ENCODE results near the gene GFRA1.

Gene GFRA1

GRCh38 chr10:116292493-116292892, 19.5 kb upstream of the GFRA1 start:
- Histone ChIP-seq H3K27me3 (ENCODE audit: low read depth, low read length) (no peaks in the 10 kb centered on the region), H3K27ac (ENCODE audit: low read length) (no peak overlapping the region), H3K4me1 (ENCODE audit: control insufficient read depth in 1 of 2, insufficient read depth in 2 of 2, low read length in 2 of 2) (no peaks in the 10 kb centered on the region), H3K36me3 (ENCODE audit: control insufficient read depth in 1 of 2, insufficient read depth in 2 of 2, low read length in 2 of 2) (no peaks in the 10 kb centered on the region), H3K9me3 (ENCODE audit: control insufficient read depth in 1 of 2, low read length in 2 of 2) (no peaks in the 10 kb centered on the region), H3K4me3 (ENCODE audit: low read depth in 1 of 2, low read length in 2 of 2) (no peak overlapping the region)

- Histone ChIP-seq H3K9me3 (ENCODE audit: control insufficient read depth in 1 of 2, low read length in 2 of 2) (no peaks in the 10 kb centered on the region), H3K27ac (ENCODE audit: low read length) (no peak overlapping the region), H3K27me3 (ENCODE audit: low read depth, low read length) (no peaks in the 10 kb centered on the region), H3K36me3 (ENCODE audit: control insufficient read depth in 1 of 2, insufficient read depth in 2 of 2, low read length in 2 of 2) (no peaks in the 10 kb centered on the region), H3K4me1 (ENCODE audit: control insufficient read depth in 1 of 2, insufficient read depth in 2 of 2, low read length in 2 of 2) (no peaks in the 10 kb centered on the region), H3K4me3 (ENCODE audit: low read depth in 1 of 2, low read length in 2 of 2) (no peak overlapping the region)
Measured at GRCh38 chr10:116289652-116290051, 16.6 kb upstream of the GFRA1 start.

GRCh38 chr10:116287906-116288501, 15.0 kb upstream of the GFRA1 start:
- Histone ChIP-seq H3K27me3 (ENCODE audit: low read depth, low read length) (no peaks in the 10 kb centered on the region), H3K36me3 (ENCODE audit: control insufficient read depth in 1 of 2, insufficient read depth in 2 of 2, low read length in 2 of 2) (no peaks in the 10 kb centered on the region), H3K27ac (ENCODE audit: low read length) (no peak overlapping the region), H3K4me1 (ENCODE audit: control insufficient read depth in 1 of 2, insufficient read depth in 2 of 2, low read length in 2 of 2) (no peaks in the 10 kb centered on the region), H3K4me3 (ENCODE audit: low read depth in 1 of 2, low read length in 2 of 2) (no peak overlapping the region), H3K9me3 (ENCODE audit: control insufficient read depth in 1 of 2, low read length in 2 of 2) (no peaks in the 10 kb centered on the region)

- Histone ChIP-seq H3K36me3 (ENCODE audit: control insufficient read depth in 1 of 2, insufficient read depth in 2 of 2, low read length in 2 of 2) (no peaks in the 10 kb centered on the region), H3K4me1 (ENCODE audit: control insufficient read depth in 1 of 2, insufficient read depth in 2 of 2, low read length in 2 of 2) (no peaks in the 10 kb centered on the region), H3K27ac (ENCODE audit: low read length) (no peak overlapping the region), H3K27me3 (ENCODE audit: low read depth, low read length) (no peaks in the 10 kb centered on the region), H3K4me3 (ENCODE audit: low read depth in 1 of 2, low read length in 2 of 2) (no peak overlapping the region), H3K9me3 (ENCODE audit: control insufficient read depth in 1 of 2, low read length in 2 of 2) (no peaks in the 10 kb centered on the region)
Measured at GRCh38 chr10:116286626-116287200, 13.7 kb upstream of the GFRA1 start.

- no peaks in the 10 kb centered on the region for H3K27me3 ChIP-seq (ENCODE audit: low read depth, low read length)
- H3K9me3 ChIP-seq (ENCODE audit: control insufficient read depth in 1 of 2, low read length in 2 of 2), result no peaks in the 10 kb centered on the region
- no peak overlapping the region for H3K27ac ChIP-seq (ENCODE audit: low read length)
- no peaks in the 10 kb centered on the region for H3K36me3 ChIP-seq (ENCODE audit: control insufficient read depth in 1 of 2, insufficient read depth in 2 of 2, low read length in 2 of 2)
- H3K4me3 ChIP-seq (ENCODE audit: low read depth in 1 of 2, low read length in 2 of 2), result no peak overlapping the region
- peaks cover 0 to 3% of the 10 kb centered on the region in 2 donors for H3K4me1 ChIP-seq (ENCODE audit: control insufficient read depth in 1 of 2, insufficient read depth in 2 of 2, low read length in 2 of 2)
Measured at GRCh38 chr10:116281775-116282174, 8.8 kb upstream of the GFRA1 start.

GRCh38 chr10:116278846-116279245, 5.8 kb upstream of the GFRA1 start:
- H3K9me3 ChIP-seq (ENCODE audit: control insufficient read depth in 1 of 2, low read length in 2 of 2), result no peaks in the 10 kb centered on the region
- no peaks in the 10 kb centered on the region for H3K27me3 ChIP-seq (ENCODE audit: low read depth, low read length)

GRCh38 chr10:116276981-116277380, 4.0 kb upstream of the GFRA1 start:
- H3K9me3 ChIP-seq (ENCODE audit: control insufficient read depth in 1 of 2, low read length in 2 of 2), result no peaks in the 10 kb centered on the region
- peaks cover 0 to 13% of the 10 kb centered on the region in 2 donors for H3K4me1 ChIP-seq (ENCODE audit: control insufficient read depth in 1 of 2, insufficient read depth in 2 of 2, low read length in 2 of 2)
- H3K36me3 ChIP-seq (ENCODE audit: control insufficient read depth in 1 of 2, insufficient read depth in 2 of 2, low read length in 2 of 2), result no peaks in the 10 kb centered on the region
- no peak overlapping the region for H3K27ac ChIP-seq (ENCODE audit: low read length)
- peaks cover 10% of the 10 kb centered on the region for H3K27me3 ChIP-seq (ENCODE audit: low read depth, low read length)
- H3K4me3 ChIP-seq (ENCODE audit: low read depth in 1 of 2, low read length in 2 of 2), result no peak overlapping the region

More at GRCh38 chr10:116278846-116279245, 5.8 kb upstream of the GFRA1 start:
- H3K4me3 ChIP-seq (ENCODE audit: low read depth in 1 of 2, low read length in 2 of 2), result no peak overlapping the region
- H3K27ac ChIP-seq (ENCODE audit: low read length), result no peak overlapping the region
- H3K36me3 ChIP-seq (ENCODE audit: control insufficient read depth in 1 of 2, insufficient read depth in 2 of 2, low read length in 2 of 2), result no peaks in the 10 kb centered on the region
- H3K4me1 ChIP-seq (ENCODE audit: control insufficient read depth in 1 of 2, insufficient read depth in 2 of 2, low read length in 2 of 2), result peaks cover 0 to 3% of the 10 kb centered on the region in 2 donors

GRCh38 chr10:116274064-116274904, 1.3 kb upstream of the GFRA1 start:
- Histone ChIP-seq H3K4me3 (ENCODE audit: low read depth in 1 of 2, low read length in 2 of 2) (peak overlapping the region; percentile 56 to 80), H3K9me3 (ENCODE audit: control insufficient read depth in 1 of 2, low read length in 2 of 2) (no peaks in the 10 kb centered on the region), H3K4me1 (ENCODE audit: control insufficient read depth in 1 of 2, insufficient read depth in 2 of 2, low read length in 2 of 2) (peaks cover 4 to 24% of the 10 kb centered on the region in 2 donors), H3K36me3 (ENCODE audit: control insufficient read depth in 1 of 2, insufficient read depth in 2 of 2, low read length in 2 of 2) (no peaks in the 10 kb centered on the region), H3K27me3 (ENCODE audit: low read depth, low read length) (peaks cover 21% of the 10 kb centered on the region), H3K27ac (ENCODE audit: low read length) (no peak overlapping the region)

GRCh38 chr10:116271593-116272439, 1.2 kb downstream of the GFRA1 start:
- no peaks in the 10 kb centered on the region for H3K9me3 ChIP-seq (ENCODE audit: control insufficient read depth in 1 of 2, low read length in 2 of 2)
- H3K27me3 ChIP-seq (ENCODE audit: low read depth, low read length), result peaks cover 21% of the 10 kb centered on the region
- no peaks in the 10 kb centered on the region for H3K36me3 ChIP-seq (ENCODE audit: control insufficient read depth in 1 of 2, insufficient read depth in 2 of 2, low read length in 2 of 2)
- peaks cover 4 to 24% of the 10 kb centered on the region in 2 donors for H3K4me1 ChIP-seq (ENCODE audit: control insufficient read depth in 1 of 2, insufficient read depth in 2 of 2, low read length in 2 of 2)
- no peak overlapping the region for H3K27ac ChIP-seq (ENCODE audit: low read length)
- H3K4me3 ChIP-seq (ENCODE audit: low read depth in 1 of 2, low read length in 2 of 2), result peak overlapping the region; percentile 52 to 80

GRCh38 chr10:116270771-116271592, 2.0 kb downstream of the GFRA1 start:
- H3K4me1 ChIP-seq (ENCODE audit: control insufficient read depth in 1 of 2, insufficient read depth in 2 of 2, low read length in 2 of 2), result peaks cover 4 to 24% of the 10 kb centered on the region in 2 donors
- peak overlapping the region; percentile 52 to 80 for H3K4me3 ChIP-seq (ENCODE audit: low read depth in 1 of 2, low read length in 2 of 2)
- no peaks in the 10 kb centered on the region for H3K9me3 ChIP-seq (ENCODE audit: control insufficient read depth in 1 of 2, low read length in 2 of 2)
- H3K27me3 ChIP-seq (ENCODE audit: low read depth, low read length), result peaks cover 21% of the 10 kb centered on the region
- no peak overlapping the region for H3K27ac ChIP-seq (ENCODE audit: low read length)
- no peaks in the 10 kb centered on the region for H3K36me3 ChIP-seq (ENCODE audit: control insufficient read depth in 1 of 2, insufficient read depth in 2 of 2, low read length in 2 of 2)

All from muscle layer of duodenum (tissue), 2 donors.